ENCODE measurements around the gene ACD. TPM values are rescaled to one million over a fixed set of nuclear protein-coding genes. Genes with fewer than 3 reads are reported as not detected.

The ACD gene
- total RNA-seq, 1 experiment from 2014 or later: 54.4 TPM

DNA sequence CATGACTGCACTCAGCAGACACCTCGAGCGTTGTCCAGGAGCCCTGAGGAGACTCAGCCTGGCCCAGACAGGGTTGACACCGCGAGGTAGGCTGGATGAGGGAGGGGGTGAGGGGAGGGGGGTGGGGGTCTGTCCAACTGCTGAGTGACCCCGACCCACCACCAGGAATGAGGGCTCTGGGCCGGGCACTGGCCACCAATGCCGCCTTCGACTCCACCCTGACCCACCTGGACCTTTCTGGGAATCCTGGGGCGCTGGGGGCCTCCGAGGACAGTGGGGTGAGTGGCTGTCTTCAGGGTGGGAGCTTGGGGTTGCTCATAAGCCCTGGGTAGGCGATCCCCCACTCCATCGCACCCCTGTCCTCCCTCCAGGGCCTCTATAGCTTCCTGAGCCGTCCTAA lies 12.4 kb downstream of the ACD start:
- no peak for DNase-seq (ENCODE audit: low read depth)

DNA sequence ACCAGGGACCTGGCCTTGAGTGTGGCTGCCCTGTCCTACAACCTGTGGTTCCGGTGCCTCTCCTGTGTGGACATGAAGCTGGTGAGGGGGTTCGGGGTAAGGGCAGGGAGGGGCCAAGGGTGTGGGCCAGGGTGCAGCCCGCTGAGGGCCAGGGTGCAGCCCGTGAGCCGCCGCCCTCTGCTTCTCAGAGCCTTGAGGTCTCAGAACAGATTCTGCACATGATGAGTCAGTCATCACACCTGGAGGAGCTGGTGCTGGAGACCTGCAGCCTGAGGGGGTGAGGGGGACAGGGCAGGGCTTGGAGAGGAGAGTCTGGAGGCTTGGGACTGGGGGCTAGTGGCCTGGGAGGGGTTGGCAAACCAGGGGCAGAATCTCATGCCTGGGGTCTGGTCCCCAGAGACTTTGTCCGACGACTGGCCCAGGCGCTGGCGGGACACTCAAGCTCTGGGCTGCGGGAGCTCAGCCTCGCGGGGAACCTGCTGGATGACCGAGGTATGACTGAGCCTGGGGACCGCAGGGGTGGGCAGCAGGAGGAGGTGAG lies 12.9 kb downstream of the ACD start:
- DNase-seq (ENCODE audit: low read depth): no peak

DNA sequence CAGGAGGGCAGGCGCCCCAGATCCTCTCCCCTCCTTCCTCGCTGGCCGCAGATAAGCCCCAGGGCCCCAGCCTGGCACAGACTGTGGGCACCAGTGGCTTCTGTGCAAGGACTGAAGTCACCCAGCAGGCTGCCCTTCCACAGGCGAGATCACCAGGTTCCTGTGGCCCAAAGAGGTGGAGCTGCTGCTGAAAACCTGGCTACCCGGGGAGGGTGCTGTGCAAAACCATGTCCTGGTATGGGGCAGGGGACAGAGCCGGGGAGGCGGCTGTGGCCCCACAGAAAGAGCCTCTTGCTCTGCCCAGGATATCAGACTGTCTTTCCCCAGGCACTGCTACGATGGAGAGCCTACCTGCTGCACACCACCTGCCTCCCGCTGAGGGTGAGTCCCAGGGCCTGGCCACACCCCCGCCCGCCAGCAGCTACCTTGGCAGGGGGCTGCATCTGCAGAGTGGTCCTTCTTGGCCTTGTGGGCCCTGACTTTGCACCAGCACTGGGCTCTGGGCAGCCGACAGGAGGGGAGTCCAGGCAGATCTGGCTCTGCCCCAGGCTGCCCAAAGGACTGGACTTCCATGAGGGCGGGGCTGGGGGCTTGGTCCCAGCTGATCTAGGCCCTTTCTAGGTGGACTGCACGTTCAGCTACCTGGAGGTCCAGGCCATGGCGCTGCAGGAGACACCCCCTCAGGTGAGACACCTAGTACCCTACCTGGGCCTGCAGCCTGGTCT lies 14.5 kb downstream of the ACD start:
- no peak for DNase-seq (ENCODE audit: low read depth)

GRCh38 chr16:67644038-67644437 lies 16.0 kb downstream of the ACD start:
- no peak for DNase-seq (ENCODE audit: low read depth)

GRCh38 chr16:67641779-67642708 lies 18.0 kb downstream of the ACD start:
- DNase-seq (ENCODE audit: low read depth): peak; percentile 84

- DNase-seq (ENCODE audit: low read depth): no peak
Observed at GRCh38 chr16:67637625-67638024, 22.4 kb downstream of the ACD start.

GRCh38 chr16:67636713-67637112 lies 23.3 kb downstream of the ACD start:
- no peak for DNase-seq (ENCODE audit: low read depth)

GRCh38 chr16:67632415-67633172 lies 27.5 kb downstream of the ACD start:
- no peak for DNase-seq (ENCODE audit: low read depth)

- DNase-seq (ENCODE audit: low read depth): no peak
Observed at GRCh38 chr16:67628216-67628615, 31.8 kb downstream of the ACD start.

DNA sequence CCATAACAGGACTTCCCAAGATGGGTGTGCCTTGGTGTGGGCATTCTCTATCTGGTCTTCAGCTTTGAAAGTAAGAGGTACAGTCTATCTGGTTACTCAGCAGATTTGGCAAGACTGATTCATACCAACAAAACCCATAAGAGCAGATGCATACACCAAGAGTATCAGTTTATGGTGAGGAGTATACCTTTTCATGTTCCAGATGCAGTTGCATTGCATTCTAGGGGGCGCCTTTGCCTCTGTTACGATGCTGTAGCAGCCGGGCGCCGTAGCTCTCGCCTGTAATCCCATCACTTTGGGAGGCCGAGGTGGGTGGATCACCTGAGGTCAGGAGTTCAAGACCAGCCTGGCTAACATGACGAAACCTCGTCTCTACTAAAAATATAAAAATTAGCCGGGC lies 46.3 kb downstream of the ACD start:
- DNase-seq (ENCODE audit: low read depth): no peak

DNA sequence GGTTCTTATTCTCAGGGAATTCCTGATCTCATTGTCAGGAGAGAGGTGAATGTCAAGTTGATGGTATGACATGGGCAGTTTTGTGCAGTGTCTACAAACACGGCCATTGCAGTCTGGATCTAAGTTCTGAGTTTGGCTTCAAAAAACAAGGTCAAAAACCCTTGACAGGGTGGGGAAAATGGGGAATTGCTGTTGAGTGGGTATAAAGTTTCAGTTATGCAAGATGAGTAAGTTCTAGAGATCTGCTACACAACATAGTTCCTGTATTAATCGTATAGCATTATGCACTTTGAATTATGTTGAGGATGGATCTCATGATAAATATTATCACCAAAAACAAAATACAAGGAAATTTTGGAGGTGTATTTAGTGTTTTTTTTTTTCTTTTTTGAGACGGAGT lies 51.7 kb downstream of the ACD start:
- DNase-seq (ENCODE audit: low read depth): no peak

Other genes starting within 250 kb of the ACD start
- gene ZDHHC1, start 243.8 kb downstream of the ACD start, total RNA-seq (2014; rRNA removed; shearing (Covaris generic)): 2.0 and 2.3 TPM in 2 replicates
- gene HSD11B2, start 229.1 kb downstream of the ACD start, total RNA-seq (2014; rRNA removed; shearing (Covaris generic)): 0.25 and 0.30 TPM in 2 replicates
- 156 and 160 TPM in 2 replicates for gene ATP6V0D1, start 179.1 kb downstream of the ACD start, total RNA-seq (2014; rRNA removed; shearing (Covaris generic))
- gene AGRP, start 176.7 kb downstream of the ACD start, total RNA-seq (2014; rRNA removed; shearing (Covaris generic)): not detected in 2 replicates
- gene RIPOR1, start 131.4 kb downstream of the ACD start, total RNA-seq (2014; rRNA removed; shearing (Covaris generic)): 16.6 and 34.4 TPM in 2 replicates
- gene CTCF, start 97.7 kb downstream of the ACD start, total RNA-seq (2014; rRNA removed; shearing (Covaris generic)): 24.8 and 38.8 TPM in 2 replicates
- 0.44 and 0.64 TPM in 2 replicates for gene CARMIL2, start 15.1 kb downstream of the ACD start, total RNA-seq (2014; rRNA removed; shearing (Covaris generic))
- 2.0 and 3.3 TPM in 2 replicates for gene PARD6A, start 700 bp upstream of the ACD start, total RNA-seq (2014; rRNA removed; shearing (Covaris generic))
- gene ENKD1, start 6.5 kb upstream of the ACD start, total RNA-seq (2014; rRNA removed; shearing (Covaris generic)): 12.8 and 23.1 TPM in 2 replicates
- gene C16orf86, start 6.6 kb upstream of the ACD start, total RNA-seq (2014; rRNA removed; shearing (Covaris generic)): 0.27 and 0.81 TPM in 2 replicates
- 11.7 and 18.6 TPM in 2 replicates for gene GFOD2, start 59.1 kb upstream of the ACD start, total RNA-seq (2014; rRNA removed; shearing (Covaris generic))
- 3.6 and 5.4 TPM in 2 replicates for gene RANBP10, start 146.3 kb upstream of the ACD start, total RNA-seq (2014; rRNA removed; shearing (Covaris generic))
- 0.12 and 0.39 TPM in 2 replicates for gene TSNAXIP1, start 146.6 kb upstream of the ACD start, total RNA-seq (2014; rRNA removed; shearing (Covaris generic))
- gene THAP11, start 182.1 kb upstream of the ACD start, total RNA-seq (2014; rRNA removed; shearing (Covaris generic)): 41.0 and 45.2 TPM in 2 replicates
- 296 and 347 TPM in 2 replicates for gene NUTF2, start 186.7 kb upstream of the ACD start, total RNA-seq (2014; rRNA removed; shearing (Covaris generic))
- gene CENPT, start 187.4 kb upstream of the ACD start, total RNA-seq (2014; rRNA removed; shearing (Covaris generic)): 18.0 and 25.0 TPM in 2 replicates
- gene EDC4, start 212.8 kb upstream of the ACD start, total RNA-seq (2014; rRNA removed; shearing (Covaris generic)): 38.9 and 66.1 TPM in 2 replicates
- 0.42 TPM in 1 of 2 replicates, not detected in the other for gene NRN1L, start 224.6 kb upstream of the ACD start, total RNA-seq (2014; rRNA removed; shearing (Covaris generic))
- gene PSKH1, start 233.0 kb upstream of the ACD start, total RNA-seq (2014; rRNA removed; shearing (Covaris generic)): 6.1 and 8.2 TPM in 2 replicates